ENCODE data around the gene IGF2R. TPM values are rescaled to one million over a fixed set of nuclear protein-coding genes. Genes with fewer than 3 reads are reported as not detected.

Gene IGF2R
- total RNA-seq, 1 experiment from 2014 or later = 75.3 TPM

DNA sequence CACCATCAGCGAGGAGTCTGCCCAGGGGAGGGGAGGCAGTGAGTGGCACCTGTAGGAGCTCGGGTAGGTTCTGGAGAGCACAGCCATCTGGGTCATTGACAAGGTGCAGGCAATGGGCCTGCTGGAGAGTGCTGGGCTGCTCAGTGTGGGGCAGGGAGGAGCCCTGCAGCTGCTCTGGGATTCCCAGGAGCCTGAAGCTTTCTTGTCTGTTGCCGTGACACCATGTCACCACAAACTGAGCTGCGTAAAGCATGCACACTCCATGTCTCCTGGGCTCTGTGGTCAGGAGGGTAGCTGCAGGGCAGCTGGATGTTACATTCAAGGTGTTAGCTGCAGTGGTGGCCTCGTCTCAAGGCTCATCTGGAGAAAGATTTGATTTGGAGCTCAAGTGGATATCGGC lies 148.3 kb downstream of the IGF2R start:
- H3K9me3 Mint-ChIP-seq = peaks cover 23% of the 10 kb centered on the region
- no peaks in the 10 kb centered on the region for H3K4me1 Mint-ChIP-seq
- DNase-seq (ENCODE audit: low spot score) (no peak), ATAC-seq (no peak)
- H3K4me3 Mint-ChIP-seq = no peak overlapping the region
- no peak for TF ChIP-seq ZBTB21 (CRISPR knock-in tag; IDR thresholded peaks at IDR 0.05; ENCODE audit: borderline replicate concordance)
- TF ChIP-seq, protein P1, sequence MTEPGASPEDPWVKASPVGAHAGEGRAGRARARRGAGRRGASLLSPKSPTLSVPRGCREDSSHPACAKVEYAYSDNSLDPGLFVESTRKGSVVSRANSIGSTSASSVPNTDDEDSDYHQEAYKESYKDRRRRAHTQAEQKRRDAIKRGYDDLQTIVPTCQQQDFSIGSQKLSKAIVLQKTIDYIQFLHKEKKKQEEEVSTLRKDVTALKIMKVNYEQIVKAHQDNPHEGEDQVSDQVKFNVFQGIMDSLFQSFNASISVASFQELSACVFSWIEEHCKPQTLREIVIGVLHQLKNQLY (CRISPR knock-in tag; IDR thresholded peaks at IDR 0.05) = no peak
- TF ChIP-seq, protein P2, sequence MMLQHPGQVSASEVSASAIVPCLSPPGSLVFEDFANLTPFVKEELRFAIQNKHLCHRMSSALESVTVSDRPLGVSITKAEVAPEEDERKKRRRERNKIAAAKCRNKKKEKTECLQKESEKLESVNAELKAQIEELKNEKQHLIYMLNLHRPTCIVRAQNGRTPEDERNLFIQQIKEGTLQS (CRISPR knock-in tag; conservative IDR thresholded peaks at IDR 0.05) = no peak
- no peak for TF ChIP-seq NR3C1 (CRISPR knock-in tag; conservative IDR thresholded peaks at IDR 0.05; ENCODE audit: low read depth)
- no peak for TF ChIP-seq RELA (CRISPR knock-in tag; IDR thresholded peaks at IDR 0.05; ENCODE audit: borderline replicate concordance)
- TF ChIP-seq, protein P3, sequence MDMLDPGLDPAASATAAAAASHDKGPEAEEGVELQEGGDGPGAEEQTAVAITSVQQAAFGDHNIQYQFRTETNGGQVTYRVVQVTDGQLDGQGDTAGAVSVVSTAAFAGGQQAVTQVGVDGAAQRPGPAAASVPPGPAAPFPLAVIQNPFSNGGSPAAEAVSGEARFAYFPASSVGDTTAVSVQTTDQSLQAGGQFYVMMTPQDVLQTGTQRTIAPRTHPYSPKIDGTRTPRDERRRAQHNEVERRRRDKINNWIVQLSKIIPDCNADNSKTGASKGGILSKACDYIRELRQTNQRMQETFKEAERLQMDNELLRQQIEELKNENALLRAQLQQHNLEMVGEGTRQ (CRISPR knock-in tag; IDR thresholded peaks at IDR 0.05) = no peak
- no peak for TF ChIP-seq TP53 (CRISPR knock-in tag; IDR thresholded peaks at IDR 0.05)
- TF ChIP-seq ZNF232 (CRISPR knock-in tag; IDR thresholded peaks at IDR 0.05) = no peak
- TF ChIP-seq, protein P4, sequence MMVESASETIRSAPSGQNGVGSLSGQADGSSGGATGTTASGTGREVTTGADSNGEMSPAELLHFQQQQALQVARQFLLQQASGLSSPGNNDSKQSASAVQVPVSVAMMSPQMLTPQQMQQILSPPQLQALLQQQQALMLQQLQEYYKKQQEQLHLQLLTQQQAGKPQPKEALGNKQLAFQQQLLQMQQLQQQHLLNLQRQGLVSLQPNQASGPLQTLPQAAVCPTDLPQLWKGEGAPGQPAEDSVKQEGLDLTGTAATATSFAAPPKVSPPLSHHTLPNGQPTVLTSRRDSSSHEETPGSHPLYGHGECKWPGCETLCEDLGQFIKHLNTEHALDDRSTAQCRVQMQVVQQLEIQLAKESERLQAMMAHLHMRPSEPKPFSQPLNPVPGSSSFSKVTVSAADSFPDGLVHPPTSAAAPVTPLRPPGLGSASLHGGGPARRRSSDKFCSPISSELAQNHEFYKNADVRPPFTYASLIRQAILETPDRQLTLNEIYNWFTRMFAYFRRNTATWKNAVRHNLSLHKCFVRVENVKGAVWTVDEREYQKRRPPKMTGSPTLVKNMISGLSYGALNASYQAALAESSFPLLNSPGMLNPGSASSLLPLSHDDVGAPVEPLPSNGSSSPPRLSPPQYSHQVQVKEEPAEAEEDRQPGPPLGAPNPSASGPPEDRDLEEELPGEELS (CRISPR knock-in tag; IDR thresholded peaks at IDR 0.05) = no peak
- TF ChIP-seq, protein P5, sequence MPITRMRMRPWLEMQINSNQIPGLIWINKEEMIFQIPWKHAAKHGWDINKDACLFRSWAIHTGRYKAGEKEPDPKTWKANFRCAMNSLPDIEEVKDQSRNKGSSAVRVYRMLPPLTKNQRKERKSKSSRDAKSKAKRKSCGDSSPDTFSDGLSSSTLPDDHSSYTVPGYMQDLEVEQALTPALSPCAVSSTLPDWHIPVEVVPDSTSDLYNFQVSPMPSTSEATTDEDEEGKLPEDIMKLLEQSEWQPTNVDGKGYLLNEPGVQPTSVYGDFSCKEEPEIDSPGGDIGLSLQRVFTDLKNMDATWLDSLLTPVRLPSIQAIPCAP (CRISPR knock-in tag; IDR thresholded peaks at IDR 0.05) = no peak
- TF ChIP-seq, protein P6, sequence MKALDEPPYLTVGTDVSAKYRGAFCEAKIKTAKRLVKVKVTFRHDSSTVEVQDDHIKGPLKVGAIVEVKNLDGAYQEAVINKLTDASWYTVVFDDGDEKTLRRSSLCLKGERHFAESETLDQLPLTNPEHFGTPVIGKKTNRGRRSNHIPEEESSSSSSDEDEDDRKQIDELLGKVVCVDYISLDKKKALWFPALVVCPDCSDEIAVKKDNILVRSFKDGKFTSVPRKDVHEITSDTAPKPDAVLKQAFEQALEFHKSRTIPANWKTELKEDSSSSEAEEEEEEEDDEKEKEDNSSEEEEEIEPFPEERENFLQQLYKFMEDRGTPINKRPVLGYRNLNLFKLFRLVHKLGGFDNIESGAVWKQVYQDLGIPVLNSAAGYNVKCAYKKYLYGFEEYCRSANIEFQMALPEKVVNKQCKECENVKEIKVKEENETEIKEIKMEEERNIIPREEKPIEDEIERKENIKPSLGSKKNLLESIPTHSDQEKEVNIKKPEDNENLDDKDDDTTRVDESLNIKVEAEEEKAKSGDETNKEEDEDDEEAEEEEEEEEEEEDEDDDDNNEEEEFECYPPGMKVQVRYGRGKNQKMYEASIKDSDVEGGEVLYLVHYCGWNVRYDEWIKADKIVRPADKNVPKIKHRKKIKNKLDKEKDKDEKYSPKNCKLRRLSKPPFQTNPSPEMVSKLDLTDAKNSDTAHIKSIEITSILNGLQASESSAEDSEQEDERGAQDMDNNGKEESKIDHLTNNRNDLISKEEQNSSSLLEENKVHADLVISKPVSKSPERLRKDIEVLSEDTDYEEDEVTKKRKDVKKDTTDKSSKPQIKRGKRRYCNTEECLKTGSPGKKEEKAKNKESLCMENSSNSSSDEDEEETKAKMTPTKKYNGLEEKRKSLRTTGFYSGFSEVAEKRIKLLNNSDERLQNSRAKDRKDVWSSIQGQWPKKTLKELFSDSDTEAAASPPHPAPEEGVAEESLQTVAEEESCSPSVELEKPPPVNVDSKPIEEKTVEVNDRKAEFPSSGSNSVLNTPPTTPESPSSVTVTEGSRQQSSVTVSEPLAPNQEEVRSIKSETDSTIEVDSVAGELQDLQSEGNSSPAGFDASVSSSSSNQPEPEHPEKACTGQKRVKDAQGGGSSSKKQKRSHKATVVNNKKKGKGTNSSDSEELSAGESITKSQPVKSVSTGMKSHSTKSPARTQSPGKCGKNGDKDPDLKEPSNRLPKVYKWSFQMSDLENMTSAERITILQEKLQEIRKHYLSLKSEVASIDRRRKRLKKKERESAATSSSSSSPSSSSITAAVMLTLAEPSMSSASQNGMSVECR (CRISPR knock-in tag; IDR thresholded peaks at IDR 0.05; ENCODE audit: borderline replicate concordance) = no peak
- TF ChIP-seq ETV6 (CRISPR knock-in tag; IDR thresholded peaks at IDR 0.05) = no peak
- no peak for TF ChIP-seq ESRRA (CRISPR knock-in tag; IDR thresholded peaks at IDR 0.05; ENCODE audit: borderline replicate concordance)
- TF ChIP-seq, protein P7, sequence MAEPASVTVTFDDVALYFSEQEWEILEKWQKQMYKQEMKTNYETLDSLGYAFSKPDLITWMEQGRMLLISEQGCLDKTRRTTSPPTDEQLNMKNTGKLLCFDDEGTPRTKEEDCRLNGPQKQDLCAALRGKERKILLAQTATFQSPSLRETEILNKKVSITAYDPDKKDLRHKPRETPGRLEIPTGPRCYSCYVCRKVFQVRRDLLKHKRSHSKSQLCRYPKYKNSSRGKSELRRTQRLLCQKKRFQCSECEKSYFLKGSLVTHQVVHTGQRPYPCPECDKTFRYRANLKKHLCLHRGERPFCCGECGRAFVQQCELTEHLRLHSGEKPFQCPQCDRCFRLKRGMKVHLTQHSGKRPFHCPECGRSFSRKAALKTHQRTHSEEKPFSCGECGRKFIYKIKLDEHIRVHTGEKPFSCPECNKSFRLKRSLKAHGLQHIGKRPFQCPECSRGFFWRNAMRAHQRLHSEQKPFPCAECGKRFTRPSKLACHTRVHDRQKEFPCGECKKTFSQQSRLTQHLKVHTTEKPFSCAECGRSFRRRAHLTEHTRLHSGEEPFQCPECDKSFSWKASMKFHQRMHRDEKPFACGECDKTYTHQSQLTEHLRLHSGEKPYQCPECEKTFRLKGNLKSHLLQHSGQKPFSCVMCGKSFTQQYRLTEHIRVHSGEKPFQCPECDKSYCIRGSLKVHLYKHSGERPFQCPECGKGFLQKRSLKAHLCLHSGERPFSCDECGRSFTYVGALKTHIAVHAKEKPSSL (CRISPR knock-in tag; conservative IDR thresholded peaks at IDR 0.05) = no peak
- no peak for TF ChIP-seq SMAD4 (CRISPR knock-in tag; IDR thresholded peaks at IDR 0.05)
- no peak for TF ChIP-seq TEAD1 (CRISPR knock-in tag; IDR thresholded peaks at IDR 0.05)
- no peak for TF ChIP-seq ZNF263 (CRISPR knock-in tag; IDR thresholded peaks at IDR 0.05; ENCODE audit: low read depth)
- TF ChIP-seq FOXP1 (CRISPR knock-in tag; IDR thresholded peaks at IDR 0.05; ENCODE audit: borderline replicate concordance) = no peak
- TF ChIP-seq ZNF671 (CRISPR knock-in tag; IDR thresholded peaks at IDR 0.05) = no peak
- peaks cover 10% of the 10 kb centered on the region for H3K36me3 Mint-ChIP-seq
- H3K27ac Mint-ChIP-seq = no peak overlapping the region
- no peaks in the 10 kb centered on the region for H3K27me3 Mint-ChIP-seq (ENCODE audit: low read depth)
- CTCF ChIA-PET = interaction anchor here (1.5 kb wide), 1 partner anchor 21 kb away, joined by 4 read pairs; no protein-coding TSS in a partner anchor
- POLR2A ChIA-PET = no interaction called here
